H1 (cell line): ENCODE measurements around the gene DIPK2B. TPM values are rescaled to one million over a fixed set of nuclear protein-coding genes. Genes with fewer than 3 reads are reported as not detected.

ENCODE experiments used
- CTCF ChIA-PET: fragments of 300-600 bp; sonication (Branson Sonifier 250); formaldehyde crosslinking; loops from one replicate; lab custom pipeline; 2021; ENCODE audit not compliant: partially characterized antibody; lab: Charles Lee
- POLR2A ChIA-PET: fragments of 300-600 bp; sonication (Branson Sonifier 250); formaldehyde crosslinking; loops from one replicate; lab custom pipeline; 2021; ENCODE audit warnings: inconsistent platforms; ENCODE audit not compliant: partially characterized antibody; lab: Charles Lee
- DNase-seq, 2 experiments: peaks; one replicate each; pipeline versions ENCODE4 v3.0.0 to v3.0.0-alpha.2; 2010 to 2022; ENCODE audit warnings: low spot score in 2 of 2, low read depth in 1 of 2, mixed read lengths in 1 of 2
- FAIRE-seq: peaks from 2 replicates; lab custom pipeline; 2011; peaks lifted over from hg19 to GRCh38; lab: Jason Lieb, UNC
- H2AFZ ChIP-seq: 2 replicates; pipeline ENCODE4 v1.8.1; 2012; ENCODE audit warnings: low read length, inconsistent platforms
- H2AK5ac ChIP-seq: 2 replicates; pipeline ENCODE4 v1.6.1; 2013; ENCODE audit warnings: low read depth, low read length
- H2BK120ac ChIP-seq: replicated peaks from 2 replicates; pipeline ENCODE3; 2013; ENCODE audit warnings: low read depth, low read length, inconsistent platforms
- H2BK12ac ChIP-seq: 2 replicates; pipeline ENCODE4 v1.6.1; 2013; ENCODE audit warnings: low read depth, low read length
- H2BK15ac ChIP-seq: 2 replicates; pipeline ENCODE4 v1.6.1; 2013; ENCODE audit warnings: low read length
- H2BK20ac ChIP-seq: 2 replicates; pipeline ENCODE4 v1.6.1; 2013; ENCODE audit warnings: low read length
- H2BK5ac ChIP-seq: 2 replicates; pipeline ENCODE4 v1.6.1; 2013; ENCODE audit warnings: low read depth, low read length
- H3K14ac ChIP-seq: 2 replicates; pipeline ENCODE4 v1.6.1; 2013; ENCODE audit warnings: inconsistent platforms; ENCODE audit not compliant: insufficient read length
- H3K18ac ChIP-seq: 2 replicates; pipeline ENCODE4 v1.6.1; 2013; ENCODE audit warnings: low read length; ENCODE audit errors: extremely low read depth
- H3K23ac ChIP-seq: 2 replicates; pipeline ENCODE4 v1.6.1; 2013; ENCODE audit warnings: inconsistent platforms; ENCODE audit not compliant: insufficient read length
- H3K23me2 ChIP-seq: 2 replicates; pipeline ENCODE4 v1.6.1; 2013; ENCODE audit warnings: low read depth, low read length
- H3K27ac ChIP-seq: 2 replicates; pipeline ENCODE4 v1.6.1; 2011; ENCODE audit warnings: low read depth, low read length, inconsistent platforms
- H3K27me3 ChIP-seq, 4 experiments: replicated peaks in 1 of 4; 1 replicate in 1 of 4; 2 replicates in 3 of 4; pipeline versions ENCODE4 v1.6.1 to v1.8.1; 2011 to 2013; ENCODE audit warnings: low read length in 3 of 4, mild to moderate bottlenecking in 3 of 4, inconsistent platforms in 2 of 4, mixed read lengths in 2 of 4, moderate library complexity in 1 of 4; ENCODE audit not compliant: control insufficient read depth in 3 of 4, insufficient read depth in 3 of 4; ENCODE audit errors: extremely low read depth in 1 of 4
- H3K36me3 ChIP-seq, 4 experiments: 2 replicates each; pipeline versions ENCODE4 v1.6.1 to v1.8.1; 2011 to 2013; ENCODE audit warnings: mild to moderate bottlenecking in 4 of 4, low read length in 3 of 4, moderate library complexity in 2 of 4, control low read depth in 1 of 4, inconsistent platforms in 1 of 4; ENCODE audit not compliant: insufficient read depth in 4 of 4, control insufficient read depth in 2 of 4
- H3K4ac ChIP-seq: replicated peaks from 2 replicates; pipeline ENCODE3; 2013; ENCODE audit warnings: low read length, low read depth, mixed read lengths, inconsistent platforms; ENCODE audit not compliant: insufficient read length
- H3K4me1 ChIP-seq, 4 experiments: replicated peaks in 1 of 4; 1 replicate in 1 of 4; 2 replicates in 3 of 4; pipeline versions ENCODE4 v1.6.1 to v1.8.1; 2011 to 2013; ENCODE audit warnings: low read length in 3 of 4, inconsistent platforms in 2 of 4, mixed read lengths in 1 of 4; ENCODE audit not compliant: insufficient read depth in 4 of 4, control insufficient read depth in 3 of 4
- H3K4me2 ChIP-seq, 2 experiments: 2 replicates each; pipeline versions ENCODE4 v1.6.1 to v1.8.1; 2011 to 2013; ENCODE audit warnings: low read depth in 2 of 2, low read length in 2 of 2, control low read depth in 1 of 2, inconsistent platforms in 1 of 2, mild to moderate bottlenecking in 1 of 2; ENCODE audit not compliant: insufficient read depth in 1 of 2
- H3K4me3 ChIP-seq, 4 experiments: fragments of 200-600, 300-600 bp in 1 of 4; sonication (generic), shearing (Covaris generic), sonication (Bioruptor Twin) in 1 of 4; 2 replicates each; pipeline versions ENCODE4 v1.5.1 to v1.8.1; 2011 to 2016; ENCODE audit warnings: low read length in 4 of 4, low read depth in 3 of 4, control low read depth in 2 of 4, inconsistent platforms in 2 of 4, mild to moderate bottlenecking in 2 of 4, mixed read lengths in 1 of 4, moderate library complexity in 1 of 4; ENCODE audit not compliant: insufficient read depth in 2 of 4; ENCODE audit errors: extremely low read depth in 1 of 4
- H3K56ac ChIP-seq: replicated peaks from 2 replicates; pipeline ENCODE3; 2013; ENCODE audit warnings: low read depth, mild to moderate bottlenecking, mixed read lengths, low read length, inconsistent platforms; ENCODE audit not compliant: insufficient read length
- H3K79me1 ChIP-seq: 2 replicates; pipeline ENCODE4 v1.6.1; 2013; ENCODE audit warnings: low read depth, low read length, control low read depth
- H3K79me2 ChIP-seq, 2 experiments: 2 replicates each; pipeline versions ENCODE4 v1.6.1 to v1.8.1; 2012 to 2013; ENCODE audit warnings: low read length in 2 of 2, mild to moderate bottlenecking in 2 of 2, inconsistent platforms in 1 of 2; ENCODE audit not compliant: insufficient read depth in 2 of 2, control insufficient read depth in 1 of 2
- H3K9ac ChIP-seq, 4 experiments: replicated peaks in 1 of 4; 1 replicate in 1 of 4; 2 replicates in 3 of 4; pipeline versions ENCODE4 v1.6.1 to v1.8.1; 2011 to 2013; ENCODE audit warnings: low read depth in 3 of 4, low read length in 3 of 4, control low read depth in 2 of 4, mild to moderate bottlenecking in 2 of 4, moderate library complexity in 2 of 4, inconsistent platforms in 1 of 4; ENCODE audit errors: extremely low read depth in 1 of 4
- H3K9me3 ChIP-seq, 2 experiments: 2 replicates each; pipeline versions ENCODE4 v1.6.1 to v1.8.1; 2012 to 2013; ENCODE audit warnings: mild to moderate bottlenecking in 2 of 2, moderate library complexity in 2 of 2, control low read depth in 1 of 2, inconsistent platforms in 1 of 2, low read depth in 1 of 2, low read length in 1 of 2, mixed read lengths in 1 of 2; ENCODE audit not compliant: insufficient read depth in 2 of 2
- H4K20me1 ChIP-seq, 2 experiments: replicated peaks in 1 of 2; 2 replicates each; pipeline versions ENCODE3 to v1.8.1; 2011 to 2013; ENCODE audit warnings: inconsistent platforms in 2 of 2, low read length in 2 of 2, mild to moderate bottlenecking in 1 of 2; ENCODE audit not compliant: insufficient read depth in 2 of 2, control insufficient read depth in 1 of 2
- H4K5ac ChIP-seq: 2 replicates; pipeline ENCODE4 v1.6.1; 2013; ENCODE audit warnings: low read length, low read depth, mixed read lengths, inconsistent platforms; ENCODE audit not compliant: insufficient read length
- H4K8ac ChIP-seq: 2 replicates; pipeline ENCODE4 v1.8.0; 2013; ENCODE audit warnings: mild to moderate bottlenecking, moderate library complexity, low read length, inconsistent platforms; ENCODE audit not compliant: insufficient read depth; ENCODE audit errors: extremely low read depth
- H4K91ac ChIP-seq: replicated peaks from 2 replicates; pipeline ENCODE3; 2013; ENCODE audit warnings: low read length, mixed read lengths, inconsistent platforms; ENCODE audit not compliant: insufficient read length
- ATF3 ChIP-seq: IDR thresholded peaks from 2 replicates; pipeline ENCODE4 v1.6.1; 2011; ENCODE audit warnings: low read depth, mild to moderate bottlenecking, low read length; ENCODE audit not compliant: insufficient read depth
- E2F6 ChIP-seq: IDR thresholded peaks from 2 replicates; pipeline ENCODE4 v1.6.1; 2012; ENCODE audit warnings: inconsistent platforms
- HDAC2 ChIP-seq, 2 experiments: fragments of 300-600 bp in 1 of 2; sonication (generic) in 1 of 2; IDR thresholded peaks; 2 replicates each; pipeline ENCODE4 v1.6.1; 2011 to 2012; ENCODE audit warnings: low read depth in 2 of 2, low read length in 2 of 2, mild to moderate bottlenecking in 2 of 2, moderate library complexity in 2 of 2, borderline replicate concordance in 1 of 2, inconsistent platforms in 1 of 2
- KDM1A ChIP-seq: fragments of 200-600, 300-600 bp; sonication (generic); IDR thresholded peaks from 2 replicates; pipeline ENCODE4 v1.7.1; 2016; ENCODE audit warnings: mild to moderate bottlenecking, low read length, borderline replicate concordance
- KDM5A ChIP-seq: fragments of 200-600 bp; IDR thresholded peaks from 2 replicates; pipeline ENCODE4 v1.7.1; 2012; ENCODE audit warnings: mild to moderate bottlenecking, low read length, inconsistent platforms, mixed read lengths
- MAFK ChIP-seq: IDR thresholded peaks from 2 replicates; pipeline ENCODE4 v1.6.1; 2012; ENCODE audit warnings: low read depth, mild to moderate bottlenecking, improper control_type of control experiment, low read length
- PHF8 ChIP-seq: fragments of 200-600 bp; sonication (generic); conservative IDR thresholded peaks from 2 replicates; pipeline ENCODE4 v1.7.1; 2012; ENCODE audit warnings: low read depth, mild to moderate bottlenecking, inconsistent platforms, low read length, moderate library complexity
- POLR2A ChIP-seq, 2 experiments: IDR thresholded peaks; 1 replicate in 1 of 2; 2 replicates in 1 of 2; pipeline ENCODE4 v1.6.1; 2011; ENCODE audit warnings: low read depth in 2 of 2, low read length in 2 of 2, mild to moderate bottlenecking in 2 of 2; ENCODE audit errors: control extremely low read depth in 1 of 2
- RXRA ChIP-seq: IDR thresholded peaks from 2 replicates; pipeline ENCODE4 v1.6.1; 2011; ENCODE audit warnings: low read depth, mild to moderate bottlenecking, low read length, moderate library complexity; ENCODE audit not compliant: insufficient read depth
- SIX5 ChIP-seq: IDR thresholded peaks from 2 replicates; pipeline ENCODE4 v1.6.1; 2011; ENCODE audit warnings: mild to moderate bottlenecking, low read depth, low read length
- SP1 ChIP-seq: IDR thresholded peaks from 2 replicates; pipeline ENCODE4 v1.6.1; 2011; ENCODE audit warnings: low read depth, low read length
- TCF12 ChIP-seq: IDR thresholded peaks from 2 replicates; pipeline ENCODE4 v1.6.1; 2011; ENCODE audit warnings: low read depth, mild to moderate bottlenecking, low read length
- TEAD4 ChIP-seq: IDR thresholded peaks from 2 replicates; pipeline ENCODE4 v1.6.1; 2012; ENCODE audit warnings: low read depth, low read length, inconsistent platforms, mixed read lengths
- WGBS, 2 experiments: shearing (Covaris generic) in 1 of 2; methylation state at CpG; one replicate each; pipeline versions ENCODE4 v1.1.6 to v1.1.7; 2013 to 2015; ENCODE audit warnings: low lambda C conversion rate in 2 of 2, mixed read lengths in 2 of 2, inconsistent platforms in 1 of 2, low coverage in 1 of 2, missing lambda C conversion rate in 1 of 2; ENCODE audit not compliant: insufficient replicate concordance in 2 of 2, insufficient coverage in 1 of 2, insufficient read length in 1 of 2; ENCODE audit errors: extremely low coverage in 1 of 2, missing lambda C conversion rate in 1 of 2; 5-methylcytosine and 5-hydroxymethylcytosine counted together
- polyA plus RNA-seq, 7 experiments: library from polyadenylated mRNA; depleted of rRNA in 3 of 7; stranded (reverse) in 5 of 7; unstranded in 2 of 7; fragments of >200 nt in 5 of 7; fragments of 200-250 nt in 2 of 7; gene quantifications; 1 replicate in 5 of 7; 2 replicates in 1 of 7; 4 replicates in 1 of 7; pipeline versions ENCODE4 v1.2.1 to v1.2.3, GENCODE V29; 2011 to 2013; ENCODE audit warnings: missing spikeins in 2 of 7, mixed read lengths in 2 of 7
- total RNA-seq: library from RNA; stranded (reverse); fragmentation: NEBNext Ultra II Directional; extraction: Animal tissue kit (Norgen Biotek cat#: 25700); gene quantifications from 2 replicates; pipeline ENCODE4 v1.2.1, GENCODE V29; 2021

DIPK2B gene
- total and polyA plus RNA-seq, 2 of the 8 experiments (the other 6 are each of a cell fraction or from before 2014, with no cell fraction given) = not detected

GRCh38 chrX:45166781-45167180 is 33.9 kb downstream of the DIPK2B start:
- Histone ChIP-seq H4K91ac (no peak overlapping the region), H2AFZ (no peak overlapping the region; the same call in 1 of the 2 replicates), H3K27me3 (no peaks in the 10 kb centered on the region), H2AK5ac (no peak overlapping the region), H3K9ac (no peak overlapping the region), H3K9me3 (no peaks in the 10 kb centered on the region), H3K56ac (no peak overlapping the region), H3K23me2 (no peaks in the 10 kb centered on the region), H2BK12ac (no peak overlapping the region), H2BK15ac (no peak overlapping the region), H3K79me1 (no peaks in the 10 kb centered on the region), H3K27ac (no peak overlapping the region), H2BK5ac (no peak overlapping the region), H3K14ac (no peak overlapping the region), H3K18ac (no peak overlapping the region), H4K5ac (no peak overlapping the region), H3K4me1 (no peaks in the 10 kb centered on the region), H2BK120ac (no peak overlapping the region), H3K36me3 (no peaks in the 10 kb centered on the region), H2BK20ac (no peak overlapping the region), H3K4me3 (no peak overlapping the region), H4K8ac (no peak overlapping the region), H3K79me2 (no peaks in the 10 kb centered on the region), H3K23ac (no peak overlapping the region), H4K20me1 (no peaks in the 10 kb centered on the region), H3K4me2 (no peak overlapping the region), H3K4ac (no peak overlapping the region)
- FAIRE-seq = peak; percentile 55
- no peak for DNase-seq
- WGBS, 2 experiments = 83% methylated on average over 2 of the region's 2 CpGs; no CpG with 5 or more reads in 1 of the 2 experiments
- no peak for TF ChIP-seq E2F6
- no peak for TF ChIP-seq POLR2A (IDR thresholded peaks at IDR 0.05; ENCODE audit: control extremely low read depth in 1 of 2, low read depth in 2 of 2, low read length in 2 of 2)
- no peak for TF ChIP-seq TCF12
- no peak for TF ChIP-seq TEAD4
- TF ChIP-seq PHF8 = no peak
- TF ChIP-seq KDM1A = no peak
- no peak for TF ChIP-seq SP1
- TF ChIP-seq SIX5 = no peak
- TF ChIP-seq RXRA = no peak
- TF ChIP-seq KDM5A = no peak
- TF ChIP-seq MAFK = no peak
- TF ChIP-seq ATF3 = no peak
- no peak for TF ChIP-seq HDAC2 (IDR thresholded peaks at IDR 0.05; ENCODE audit: borderline replicate concordance in 1 of 2, low read depth in 2 of 2, low read length in 2 of 2)
- ChIA-PET CTCF (no interaction called here), POLR2A (no interaction called here)
